GM19467 (cell line): Measurements from ENCODE around the gene MID2.
"Not testable (repeated sequence)": the region's sequence is repeated elsewhere in the genome, so short reads cannot be mapped to it uniquely, and the experiment has no call there.

Source experiments
- ATAC-seq: cut with Tn5 transposase; IDR thresholded peaks from one replicate; pipeline ENCODE4 v1.9.1; 2021; ENCODE audit warnings: mild to moderate bottlenecking, moderate library complexity; ENCODE audit not compliant: unreplicated experiment

The MID2 gene

DNA sequence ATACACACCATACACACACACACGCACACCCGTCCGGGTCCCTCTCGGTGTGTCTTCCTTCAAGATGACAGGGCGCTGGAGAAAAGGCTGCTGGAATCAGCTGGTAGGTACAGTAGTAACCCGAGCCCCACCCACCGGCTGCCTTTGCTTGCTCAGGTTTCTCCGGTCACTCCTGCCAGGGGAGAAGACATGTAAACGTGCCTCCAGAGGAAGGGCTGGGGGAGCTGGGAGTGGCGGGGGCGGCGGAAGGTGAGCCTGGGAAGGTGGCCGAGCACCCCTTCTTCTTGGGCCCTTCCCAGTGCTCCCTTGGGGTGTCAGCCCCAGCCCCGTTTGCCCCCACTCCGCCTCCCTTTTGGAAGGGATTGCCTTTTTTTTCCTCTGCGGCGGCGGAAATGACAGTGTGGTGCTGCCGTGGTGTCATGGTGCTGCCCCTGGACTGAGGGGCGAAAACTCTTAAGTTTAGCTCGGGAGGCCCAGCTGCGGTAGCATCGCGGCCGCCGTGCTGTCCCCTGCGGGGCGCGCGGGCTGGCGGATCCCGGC is at the start of gene MID2:
Gene MID2 (plus strand): TSS at position 169 of the 540 bp plus-strand sequence. CDS start 561 bp downstream, outside the sequence.
- no peak for ATAC-seq

DNA sequence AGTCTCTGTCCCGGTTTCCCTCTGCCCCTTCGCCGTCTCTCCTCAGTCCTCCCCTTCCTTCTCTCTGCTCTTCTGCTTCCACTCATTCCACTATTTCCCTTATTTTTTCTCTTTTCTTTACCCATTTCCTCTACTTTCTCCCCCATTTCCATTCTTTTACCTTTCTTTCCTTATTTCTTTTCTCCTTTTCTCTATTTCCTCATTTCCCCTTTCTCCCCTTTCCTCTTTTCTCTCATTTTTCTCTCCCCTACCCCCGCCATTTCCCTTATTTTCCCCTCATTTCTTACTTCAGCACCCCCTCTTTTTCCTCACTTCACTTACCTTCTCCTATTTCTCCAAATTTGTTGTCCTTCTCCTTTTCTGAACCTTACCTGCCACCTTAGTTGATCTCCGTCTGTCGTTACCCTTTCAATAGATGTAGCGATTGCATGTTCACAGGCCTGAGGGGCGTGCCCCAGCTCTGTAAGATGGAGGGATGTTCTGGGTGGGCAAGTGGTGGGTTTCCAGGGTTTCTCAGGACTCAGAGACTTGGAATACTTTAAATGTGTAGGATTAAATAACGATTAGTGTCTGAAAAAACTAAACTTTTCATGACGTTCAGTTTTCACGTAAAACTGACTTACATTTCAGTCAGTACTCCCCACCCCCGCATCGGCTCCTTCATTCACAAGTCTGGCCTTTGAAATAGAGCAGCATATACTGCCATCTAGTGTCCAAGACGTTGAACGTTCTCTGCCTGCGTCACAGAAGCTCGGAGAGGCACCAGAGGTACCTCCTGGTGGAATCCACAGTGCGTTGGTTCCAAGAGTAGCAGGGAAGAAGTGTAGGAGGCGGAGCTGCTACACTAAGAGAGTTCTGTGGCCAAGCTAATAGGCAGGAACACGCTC is 48.8 kb upstream of the MID2 start:
- ATAC-seq: peak; percentile 78

- no peak for ATAC-seq
Observed at GRCh38 chrX:107777536-107777832, 48.2 kb upstream of the MID2 start, which contains the start of gene NCBP2L. TSS of gene NCBP2L (plus strand) at chrX:107777733. CDS start at chrX:107794221, 16,488 bp downstream.

GRCh38 chrX:107780525-107780924 is 45.1 kb upstream of the MID2 start:
- no peak for ATAC-seq

- ATAC-seq: no peak
Observed at GRCh38 chrX:107787827-107788226, 37.8 kb upstream of the MID2 start.

DNA sequence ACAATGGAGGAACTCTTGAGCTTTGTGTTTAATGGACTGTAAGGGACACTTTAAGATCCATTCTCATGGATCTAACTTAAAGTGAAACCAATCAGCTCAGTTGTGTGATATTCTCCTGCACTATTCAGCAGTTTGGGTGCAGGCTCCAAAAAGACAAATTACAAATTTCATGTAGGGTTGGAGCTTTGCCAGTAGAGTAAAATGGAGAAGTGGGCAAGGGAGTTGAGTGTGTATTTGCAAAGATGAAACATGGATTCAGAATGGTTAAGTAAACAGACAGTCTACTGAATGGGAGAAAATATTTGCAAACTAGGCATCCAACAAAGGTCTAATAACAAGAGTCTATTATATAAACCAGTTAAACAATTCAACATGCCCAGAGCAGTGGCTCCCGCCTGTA is 21.2 kb upstream of the MID2 start:
- no peak for ATAC-seq

- no peak for ATAC-seq
Observed at GRCh38 chrX:107805179-107805578, 20.5 kb upstream of the MID2 start.

GRCh38 chrX:107810053-107810452 is 15.6 kb upstream of the MID2 start:
- ATAC-seq: not testable (repeated sequence)

DNA sequence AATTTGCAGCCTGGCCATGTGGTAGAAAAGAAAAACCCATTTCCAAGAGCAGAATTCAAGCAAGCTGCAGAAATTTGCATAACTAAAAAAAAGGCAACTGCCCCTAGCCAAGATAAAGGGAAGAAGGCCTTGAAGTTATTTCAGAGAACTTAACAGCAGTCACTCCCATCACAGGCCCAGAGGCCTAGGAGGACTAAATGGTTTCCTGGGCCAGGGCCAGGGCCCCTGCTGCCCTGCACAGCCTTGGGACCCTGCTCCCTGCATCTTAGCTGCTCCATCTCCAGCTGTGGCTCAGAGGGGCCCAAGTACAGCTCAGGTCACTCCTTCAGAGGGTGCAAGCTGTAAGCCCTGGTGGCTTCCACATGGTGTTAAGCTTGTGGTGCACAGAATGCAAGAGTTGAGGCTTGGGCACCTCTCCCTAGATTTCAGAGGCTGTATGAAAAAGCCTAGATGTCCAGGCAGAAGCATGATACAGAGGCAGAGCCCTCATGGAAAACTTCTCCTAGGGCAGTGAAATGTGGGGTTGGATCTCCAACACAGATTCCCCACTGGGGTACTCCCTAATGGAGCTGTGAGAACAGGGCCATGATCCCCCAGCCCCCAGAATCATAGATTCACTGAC is 6.7 kb upstream of the MID2 start:
- ATAC-seq: no peak

DNA sequence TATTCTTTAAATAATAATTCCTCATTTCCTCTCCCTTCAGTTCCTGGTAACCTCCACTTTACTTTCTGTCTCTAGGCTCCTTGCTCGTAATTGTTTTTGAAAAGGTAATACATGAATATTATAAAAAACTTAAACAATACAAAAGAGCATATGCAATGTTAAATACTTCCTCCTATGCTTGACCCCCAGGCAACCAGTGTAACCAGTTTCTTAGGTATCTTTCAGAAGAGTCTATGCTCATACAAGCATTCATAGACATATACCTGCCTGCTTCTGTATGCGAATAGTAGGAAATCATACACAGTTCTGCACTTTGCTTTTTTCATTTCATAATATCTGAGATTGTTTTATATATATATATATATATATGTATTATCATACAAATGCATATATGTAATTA is 2.6 kb upstream of the MID2 start:
- no peak for ATAC-seq

DNA sequence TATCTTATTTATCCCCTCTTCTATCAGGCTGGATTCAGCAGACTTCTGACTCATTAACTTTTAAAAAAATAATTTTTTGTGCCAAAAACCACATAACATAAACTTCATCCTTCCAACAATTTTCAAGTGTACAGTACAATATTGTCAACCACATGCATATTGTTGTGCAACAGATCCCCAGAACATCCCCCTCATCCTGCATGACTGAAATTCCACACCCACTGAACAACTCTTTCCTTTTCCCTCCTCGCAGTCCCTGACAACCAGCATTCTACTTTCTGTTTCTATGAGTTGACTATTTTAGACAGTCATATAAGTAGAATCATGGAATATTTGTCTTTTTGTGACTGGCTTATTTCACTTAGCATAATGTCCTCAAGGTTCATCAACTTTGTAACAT is 2.2 kb upstream of the MID2 start:
- ATAC-seq: no peak

DNA sequence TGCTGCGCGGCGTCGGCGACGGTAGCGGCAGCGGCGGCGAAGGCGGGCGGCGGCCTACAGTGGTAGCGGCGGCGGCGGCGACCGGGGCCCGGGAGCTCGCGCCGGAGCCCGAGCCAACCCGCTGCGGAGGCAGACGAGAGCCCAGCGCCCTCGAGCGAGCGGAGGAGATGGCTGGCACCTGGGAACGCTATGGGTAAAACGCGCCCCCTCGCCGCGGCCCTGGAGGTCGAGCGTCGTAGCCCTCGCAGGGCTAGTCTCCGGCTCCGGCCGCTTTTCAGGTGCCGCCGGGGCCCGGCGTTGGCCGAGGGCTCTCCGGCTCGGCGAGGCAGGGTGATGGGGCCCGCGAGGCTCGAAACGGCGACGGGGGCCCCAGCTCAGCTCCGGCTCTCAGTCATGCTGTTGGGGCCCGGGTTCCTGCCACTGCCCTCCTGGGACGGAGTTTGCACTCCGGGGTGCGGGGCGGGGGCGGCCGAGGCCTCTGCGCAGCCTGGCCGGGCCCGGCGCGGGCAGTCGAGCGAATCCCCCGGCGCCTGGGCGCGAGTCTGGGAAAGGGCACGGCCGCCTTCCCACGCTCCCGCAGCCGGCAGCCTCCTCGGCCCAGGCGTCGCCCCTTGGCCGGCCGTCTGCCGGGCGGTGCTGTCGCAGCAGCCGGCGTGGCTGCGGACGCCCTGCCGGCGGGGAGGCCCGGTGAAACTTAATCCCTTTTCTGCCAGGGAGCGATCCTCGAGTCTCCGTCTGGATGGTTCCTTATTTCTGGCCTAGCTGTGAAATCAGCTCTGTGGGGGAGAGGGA is 768 bp downstream of the MID2 start:
- ATAC-seq: no peak

DNA sequence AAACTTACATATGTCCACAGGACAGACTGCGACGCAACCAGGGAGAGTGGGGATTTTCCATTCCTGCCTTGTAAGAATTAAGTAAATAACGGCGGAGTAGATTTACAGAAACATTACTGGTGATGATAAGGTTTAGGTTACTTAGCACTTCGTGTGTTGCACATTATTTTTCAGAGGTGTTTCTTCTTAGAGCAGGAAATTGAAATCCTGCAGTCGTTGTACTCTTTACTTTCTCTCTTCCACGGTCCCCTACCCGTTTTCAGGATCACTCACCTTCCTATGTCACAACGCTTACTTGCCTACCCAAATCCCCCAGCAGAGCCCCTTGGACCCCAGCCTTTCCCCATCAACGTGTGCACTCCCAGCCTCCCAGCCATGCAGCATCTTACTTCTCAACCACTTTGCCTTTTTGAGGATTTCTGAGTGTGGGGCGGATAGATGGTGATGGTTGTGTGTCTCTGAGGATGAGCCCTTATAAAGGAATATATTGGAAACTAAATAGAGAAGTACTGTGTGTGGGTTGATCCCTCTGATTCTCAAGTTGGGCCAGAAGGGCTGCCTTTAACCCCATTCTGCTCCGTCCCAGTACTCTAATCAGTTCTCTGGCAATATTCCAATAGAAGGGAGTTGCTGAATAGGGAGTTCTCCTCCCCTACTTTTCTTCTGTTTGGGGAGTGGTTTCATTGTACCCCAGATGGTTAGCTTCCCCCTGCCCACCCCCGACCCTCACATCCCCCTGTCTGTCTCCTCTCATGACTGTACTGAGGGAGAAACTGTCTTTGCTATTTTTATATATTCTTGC is 1.6 kb downstream of the MID2 start:
- no peak for ATAC-seq

DNA sequence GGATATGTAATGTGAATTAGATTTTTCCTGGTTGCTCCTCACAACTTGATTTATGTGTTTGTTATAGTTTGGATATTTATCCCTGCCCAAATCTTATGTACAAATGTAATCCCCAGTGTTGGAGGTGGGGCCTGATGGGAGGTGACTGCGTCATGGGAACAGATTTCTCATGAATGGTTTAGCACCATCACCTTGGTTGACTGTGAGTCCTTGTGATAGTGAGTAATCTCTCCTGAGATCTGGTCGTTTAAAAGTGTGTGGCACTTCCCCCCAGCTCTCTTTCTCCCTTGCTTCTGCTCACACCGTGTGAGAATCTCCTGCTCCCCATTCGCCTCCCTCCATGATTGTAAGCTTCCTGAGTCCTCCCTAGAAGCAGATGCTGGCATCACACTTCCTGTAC is 2.2 kb downstream of the MID2 start:
- no peak for ATAC-seq

- ATAC-seq: no peak
Observed at GRCh38 chrX:107829878-107830277, 4.2 kb downstream of the MID2 start.

DNA sequence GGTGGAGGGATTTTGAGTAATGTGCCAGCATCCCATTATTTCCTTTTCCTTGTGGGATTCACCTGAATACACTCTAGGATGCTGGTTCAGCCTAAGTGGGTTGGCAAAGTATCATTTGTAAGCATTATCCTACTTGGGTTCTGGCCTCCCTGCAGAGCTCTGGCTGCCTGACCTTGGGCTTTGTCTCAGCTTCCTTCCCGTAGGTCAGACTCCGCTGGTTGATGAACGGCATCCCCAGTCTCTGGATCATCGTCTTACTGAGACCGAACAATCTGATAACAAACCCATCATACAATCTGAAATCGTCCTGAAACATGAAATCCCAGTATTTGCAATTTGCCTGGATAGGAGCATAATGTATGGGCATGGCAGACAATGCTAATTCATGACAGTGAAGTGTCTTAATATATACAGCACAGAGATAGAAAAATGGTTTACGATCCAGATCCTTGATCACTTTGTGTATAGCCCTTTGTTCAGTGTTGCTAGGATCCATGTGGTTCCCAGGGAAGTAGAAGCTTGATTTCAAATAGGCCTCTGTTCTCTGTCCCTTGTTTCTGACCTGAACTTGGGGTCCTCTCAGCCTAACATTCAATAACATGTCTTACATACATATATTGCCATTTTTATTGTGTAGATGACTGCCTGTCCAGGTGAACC is 5.5 kb downstream of the MID2 start:
- no peak for ATAC-seq

GRCh38 chrX:107834275-107835201 is 8.9 kb downstream of the MID2 start:
- ATAC-seq: no peak

DNA sequence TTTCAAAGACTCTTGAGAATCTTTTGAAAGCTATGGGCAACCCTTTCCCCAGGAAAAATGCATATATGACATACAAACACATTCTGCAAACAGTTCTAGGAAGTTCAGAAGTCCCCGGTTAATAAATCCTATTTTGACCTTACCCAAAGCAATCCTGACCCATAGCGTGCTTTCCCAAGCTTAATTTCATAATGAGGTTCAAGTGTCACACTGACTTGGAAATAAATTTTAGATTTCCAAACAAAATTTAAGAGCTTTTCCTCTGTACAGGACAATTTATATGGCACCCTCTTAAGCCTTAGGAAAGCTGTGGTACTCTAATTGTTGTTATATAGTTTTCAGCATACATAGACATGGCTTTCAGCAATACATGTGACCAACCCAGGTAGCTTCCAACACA is 11.3 kb downstream of the MID2 start:
- no peak for ATAC-seq

DNA sequence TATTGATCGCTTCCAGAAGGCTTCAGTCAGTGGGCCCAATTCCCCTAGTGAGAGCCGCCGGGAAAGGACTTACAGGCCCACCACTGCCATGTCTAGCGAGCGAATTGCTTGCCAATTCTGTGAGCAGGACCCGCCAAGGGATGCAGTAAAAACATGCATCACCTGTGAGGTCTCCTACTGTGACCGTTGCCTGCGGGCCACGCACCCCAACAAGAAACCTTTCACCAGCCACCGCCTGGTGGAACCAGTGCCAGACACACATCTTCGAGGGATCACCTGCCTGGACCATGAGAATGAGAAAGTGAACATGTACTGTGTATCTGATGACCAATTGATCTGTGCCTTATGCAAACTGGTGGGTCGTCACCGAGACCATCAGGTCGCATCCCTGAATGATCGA is 15.3 kb downstream of the MID2 start:
- ATAC-seq: no peak
